Testis (tissue), 3 donors: ENCODE results near the gene SLC4A3. TPM values are rescaled to one million over a fixed set of nuclear protein-coding genes. Genes with fewer than 3 reads are reported as not detected.

Experiments used
- DNase-seq: peaks from one replicate; pipeline ENCODE4 v3.0.0-alpha.2; 2019
- H3K27ac ChIP-seq, 2 donors: fragments of 200-600 bp; sonication (generic); one replicate each; pipeline ENCODE4 v1.5.1; 2019
- H3K27me3 ChIP-seq: fragments of 200-600 bp; sonication (generic); one replicate; pipeline ENCODE4 v1.5.1; 2019
- H3K36me3 ChIP-seq: fragments of 200-600 bp; sonication (generic); one replicate; pipeline ENCODE4 v1.5.1; 2017; ENCODE audit warnings: low read depth; ENCODE audit errors: missing control alignments
- H3K4me1 ChIP-seq: fragments of 200-600 bp; sonication (generic); one replicate; pipeline ENCODE4 v1.5.1; 2019
- H3K4me3 ChIP-seq, 2 donors: fragments of 200-600 bp; sonication (generic); one replicate each; pipeline ENCODE4 v1.5.1; 2017 to 2019
- H3K9me3 ChIP-seq: fragments of 200-600 bp; sonication (generic); one replicate; pipeline ENCODE4 v1.5.1; 2017
- POLR2A ChIP-seq: fragments of 450-650 bp; IDR thresholded peaks from one replicate; pipeline ENCODE4 v1.6.1; 2017; ENCODE audit warnings: antibody characterized with exemption, mild to moderate bottlenecking, moderate library complexity
- WGBS, 2 donors: methylation state at CpG; one replicate each; pipeline ENCODE4 v1.1.5; 2018; 5-methylcytosine and 5-hydroxymethylcytosine counted together
- intact Hi-C: fragments of 100-400 bp; cut with DNase I; formaldehyde crosslinking; loops from one replicate; pipeline ENCODE4 v1.15.1; 2023; ENCODE audit warnings: low total_unique reads
- polyA plus RNA-seq: library from polyadenylated mRNA; stranded (reverse); fragments of 350-450 nt; fragmentation: Illumina TruSeq; extraction: RNeasy Lipid Tissue Mini Kit (QIAGEN cat#74804); gene quantifications from one replicate; pipeline ENCODE4 v1.2.3, GENCODE V29; 2014; ENCODE audit warnings: low read depth, low replicate concordance; ENCODE audit not compliant: insufficient read depth
- total RNA-seq, 2 donors: library from RNA; depleted of rRNA; stranded (reverse); fragments of >200 nt; gene quantifications; one replicate each; pipeline ENCODE4 v1.2.3, GENCODE V29; 2016
- TF ChIP-seq, protein P1 (sequence below), 3 experiments: fragments of 450-650 bp in 2 of 3; fragments of 200-600 bp in 1 of 3; sonication (generic) in 1 of 3; IDR thresholded peaks; one replicate each; pipeline ENCODE4 v1.5.1; 2016 to 2019; ENCODE audit warnings: antibody characterized with exemption in 3 of 3, mild to moderate bottlenecking in 2 of 3, moderate library complexity in 1 of 3

The SLC4A3 gene
- total and polyA plus RNA-seq, 3 donors from 2014 or later = 15.1 to 44.3 (median 31.3) TPM

DNA sequence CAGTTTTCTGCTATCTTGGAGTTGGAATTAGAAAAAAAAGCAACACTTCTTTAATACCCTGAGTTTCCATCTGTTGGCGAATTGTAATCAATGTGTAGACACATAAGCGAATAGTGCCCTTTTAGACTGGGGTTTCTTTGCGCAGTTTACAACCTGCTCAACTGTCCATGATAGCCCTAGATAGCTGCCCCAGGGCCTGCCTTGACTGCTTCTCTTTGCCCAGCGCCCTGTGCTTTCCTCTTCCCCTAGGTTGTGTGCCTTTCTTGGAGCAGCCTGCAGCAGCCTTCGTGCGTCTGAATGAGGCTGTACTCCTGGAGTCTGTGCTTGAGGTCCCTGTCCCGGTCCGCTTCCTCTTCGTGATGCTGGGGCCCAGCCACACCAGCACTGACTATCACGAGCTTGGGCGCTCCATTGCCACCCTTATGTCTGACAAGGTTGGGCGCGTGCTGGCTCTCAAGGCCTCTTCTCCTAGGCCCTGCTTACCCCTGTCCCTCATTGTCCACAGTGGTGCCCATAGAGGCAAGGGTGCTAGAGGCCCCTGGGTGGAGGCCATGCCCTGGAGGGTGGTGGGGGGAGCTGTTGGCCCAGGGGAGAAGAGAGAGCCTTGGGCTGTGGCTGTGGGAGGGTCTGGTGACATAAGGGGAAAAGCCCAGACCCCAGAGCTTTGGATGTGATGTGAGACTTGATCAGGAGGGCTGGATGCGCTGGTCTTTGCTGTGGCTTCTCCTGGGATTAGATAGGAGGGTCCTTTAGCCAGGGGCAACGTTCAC, 6.9 kb downstream of the SLC4A3 start:
- H3K27me3 ChIP-seq = no peaks in the 10 kb centered on the region
- no peaks in the 10 kb centered on the region for H3K36me3 ChIP-seq
- H3K9me3 ChIP-seq = no peaks in the 10 kb centered on the region
- no peak overlapping the region for H3K27ac ChIP-seq
- H3K4me3 ChIP-seq = no peak overlapping the region
- peaks cover 20% of the 10 kb centered on the region for H3K4me1 ChIP-seq
- WGBS, 2 donors = 84 to 92% methylated on average over 13 to 15 of the region's 15 CpGs
- DNase-seq = no peak
- TF ChIP-seq, protein P1, sequence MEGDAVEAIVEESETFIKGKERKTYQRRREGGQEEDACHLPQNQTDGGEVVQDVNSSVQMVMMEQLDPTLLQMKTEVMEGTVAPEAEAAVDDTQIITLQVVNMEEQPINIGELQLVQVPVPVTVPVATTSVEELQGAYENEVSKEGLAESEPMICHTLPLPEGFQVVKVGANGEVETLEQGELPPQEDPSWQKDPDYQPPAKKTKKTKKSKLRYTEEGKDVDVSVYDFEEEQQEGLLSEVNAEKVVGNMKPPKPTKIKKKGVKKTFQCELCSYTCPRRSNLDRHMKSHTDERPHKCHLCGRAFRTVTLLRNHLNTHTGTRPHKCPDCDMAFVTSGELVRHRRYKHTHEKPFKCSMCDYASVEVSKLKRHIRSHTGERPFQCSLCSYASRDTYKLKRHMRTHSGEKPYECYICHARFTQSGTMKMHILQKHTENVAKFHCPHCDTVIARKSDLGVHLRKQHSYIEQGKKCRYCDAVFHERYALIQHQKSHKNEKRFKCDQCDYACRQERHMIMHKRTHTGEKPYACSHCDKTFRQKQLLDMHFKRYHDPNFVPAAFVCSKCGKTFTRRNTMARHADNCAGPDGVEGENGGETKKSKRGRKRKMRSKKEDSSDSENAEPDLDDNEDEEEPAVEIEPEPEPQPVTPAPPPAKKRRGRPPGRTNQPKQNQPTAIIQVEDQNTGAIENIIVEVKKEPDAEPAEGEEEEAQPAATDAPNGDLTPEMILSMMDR (IDR thresholded peaks at IDR 0.05) = no peak
- TF ChIP-seq POLR2A = no peak
- intact Hi-C loops = no loop called here

DNA sequence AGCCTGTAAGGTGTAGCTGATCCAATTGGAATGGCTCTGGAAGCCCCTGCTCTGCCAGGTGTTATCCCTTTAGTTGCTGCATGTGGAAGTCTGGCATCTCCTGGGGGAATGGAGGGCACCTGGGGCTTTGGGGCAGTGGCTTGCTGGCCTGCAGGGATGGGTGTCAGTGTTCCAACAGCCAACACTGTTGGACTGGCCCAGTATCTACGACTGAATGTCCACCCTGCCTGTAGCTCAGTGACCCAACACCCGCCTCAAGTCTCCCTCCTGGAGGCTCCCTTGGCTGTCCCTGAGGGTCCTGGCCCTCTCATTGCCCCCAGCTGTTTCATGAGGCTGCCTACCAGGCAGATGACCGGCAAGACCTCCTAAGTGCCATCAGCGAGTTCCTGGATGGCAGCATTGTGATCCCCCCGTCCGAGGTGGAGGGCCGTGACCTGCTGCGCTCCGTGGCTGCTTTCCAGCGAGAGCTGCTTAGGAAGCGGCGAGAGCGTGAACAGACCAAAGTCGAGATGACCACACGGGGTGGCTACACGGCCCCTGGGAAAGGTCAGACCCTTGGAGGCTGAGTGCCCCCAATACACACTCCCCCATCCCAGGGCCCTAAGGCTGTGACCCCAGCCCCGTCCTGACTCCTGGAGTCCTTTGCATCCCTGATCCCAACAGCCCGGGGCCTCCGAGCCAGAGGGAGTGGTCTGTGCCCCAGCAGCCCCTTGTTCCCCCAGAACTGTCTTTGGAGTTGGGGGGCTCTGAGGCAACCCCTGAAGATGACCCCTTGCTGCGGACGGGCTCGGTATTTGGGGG, 7.7 kb downstream of the SLC4A3 start:
- no peaks in the 10 kb centered on the region for H3K27me3 ChIP-seq
- TF ChIP-seq, protein P1 (IDR thresholded peaks at IDR 0.05) = no peak
- TF ChIP-seq POLR2A = no peak
- H3K27ac ChIP-seq = no peak overlapping the region
- peaks cover 15% of the 10 kb centered on the region for H3K4me1 ChIP-seq
- WGBS, 2 donors = 82 to 83% methylated on average over 12 to 22 of the region's 22 CpGs
- H3K4me3 ChIP-seq = no peak overlapping the region
- no peaks in the 10 kb centered on the region for H3K36me3 ChIP-seq
- no peak for DNase-seq
- H3K9me3 ChIP-seq = no peaks in the 10 kb centered on the region
- intact Hi-C loops = loop anchor here (5.0 kb wide), 1 partner anchor 93 kb away; the partner anchor contains the start of genes CHPF and TMEM198

DNA sequence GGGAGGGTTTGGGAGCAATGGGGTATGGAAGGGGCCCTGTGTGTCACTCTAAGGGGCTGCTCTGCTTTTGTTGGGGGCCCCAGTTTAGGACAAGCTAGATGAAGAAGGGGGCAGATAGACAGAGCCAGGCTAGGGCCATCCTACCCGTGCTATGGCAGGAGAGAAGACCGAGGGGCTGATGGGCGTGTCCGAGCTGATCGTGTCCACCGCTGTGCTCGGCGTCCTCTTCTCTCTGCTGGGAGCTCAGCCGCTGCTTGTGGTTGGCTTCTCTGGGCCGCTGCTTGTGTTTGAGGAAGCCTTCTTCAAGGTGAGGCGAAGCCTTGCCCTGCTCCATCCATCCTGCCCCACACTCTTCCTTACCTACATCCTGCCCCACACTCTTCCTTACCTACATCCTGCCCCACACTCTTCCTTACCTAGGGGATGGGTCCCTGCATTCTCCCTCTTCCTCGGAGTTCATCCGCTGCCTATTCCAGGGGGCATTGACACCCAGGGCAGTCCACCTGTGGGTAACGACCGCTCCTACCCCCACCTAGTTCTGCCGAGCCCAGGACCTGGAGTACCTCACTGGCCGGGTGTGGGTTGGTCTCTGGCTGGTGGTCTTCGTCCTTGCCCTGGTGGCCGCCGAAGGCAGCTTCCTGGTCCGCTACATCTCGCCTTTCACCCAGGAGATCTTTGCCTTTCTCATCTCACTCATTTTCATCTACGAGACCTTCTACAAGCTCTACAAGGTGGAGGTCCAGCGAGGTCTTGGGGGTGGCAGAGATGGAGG, 8.9 kb downstream of the SLC4A3 start:
- Histone ChIP-seq H3K36me3 (no peaks in the 10 kb centered on the region), H3K4me3 (no peak overlapping the region), H3K9me3 (no peaks in the 10 kb centered on the region), H3K27ac (no peak overlapping the region), H3K4me1 (peaks cover 8% of the 10 kb centered on the region), H3K27me3 (no peaks in the 10 kb centered on the region)
- DNase-seq = no peak
- intact Hi-C loops = loop anchor here (5.0 kb wide), 1 partner anchor 94 kb away; the partner anchor contains the start of genes CHPF and TMEM198
- WGBS, 2 donors = 86 to 88% methylated on average over 24 of the region's 24 CpGs
- TF ChIP-seq, protein P1 (IDR thresholded peaks at IDR 0.05) = no peak
- no peak for TF ChIP-seq POLR2A

DNA sequence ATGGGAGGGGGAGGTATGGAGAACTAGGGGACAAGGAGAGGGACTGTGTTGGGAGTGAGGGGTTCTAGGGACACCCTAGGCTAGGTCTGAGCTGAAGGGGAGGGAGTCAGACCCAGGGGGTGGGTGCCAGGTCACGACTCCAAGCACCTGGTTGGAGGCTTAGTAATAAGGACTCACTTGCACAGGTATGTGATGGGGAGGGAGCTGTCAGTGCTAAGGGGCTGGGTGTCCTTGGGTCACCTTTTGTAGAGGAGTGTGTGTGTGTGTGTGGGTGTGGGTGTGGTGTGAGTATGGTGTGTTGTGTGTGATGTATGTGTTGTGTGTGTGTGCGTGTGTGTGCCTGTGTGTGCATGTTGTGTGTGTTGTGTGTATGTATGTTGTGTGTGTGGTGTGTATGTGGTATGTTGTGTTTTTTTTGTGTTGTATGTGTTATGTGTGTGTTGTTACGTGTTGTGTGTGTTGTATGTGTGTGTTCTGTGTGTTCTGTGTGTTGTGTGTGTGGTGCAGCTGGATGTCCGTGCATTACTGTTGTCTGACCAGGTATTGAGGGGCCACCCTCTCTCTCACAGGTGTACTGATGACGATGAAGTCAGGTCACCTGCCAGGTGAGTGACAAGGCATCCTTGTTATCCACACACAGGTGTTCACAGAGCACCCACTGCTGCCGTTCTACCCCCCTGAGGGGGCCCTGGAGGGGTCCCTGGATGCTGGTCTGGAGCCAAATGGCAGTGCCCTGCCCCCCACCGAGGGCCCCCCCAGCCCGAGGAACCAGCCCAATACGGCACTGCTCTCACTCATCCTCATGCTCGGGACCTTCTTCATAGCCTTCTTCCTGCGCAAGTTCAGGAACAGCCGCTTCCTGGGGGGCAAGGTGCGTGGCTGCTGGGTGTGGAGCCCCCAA, 9.8 kb downstream of the SLC4A3 start:
- Histone ChIP-seq H3K36me3 (no peaks in the 10 kb centered on the region), H3K4me3 (no peak overlapping the region), H3K9me3 (no peaks in the 10 kb centered on the region), H3K27ac (no peak overlapping the region), H3K4me1 (peaks cover 15% of the 10 kb centered on the region), H3K27me3 (no peaks in the 10 kb centered on the region)
- no peak for DNase-seq
- TF ChIP-seq POLR2A = no peak
- TF ChIP-seq, protein P1 (IDR thresholded peaks at IDR 0.05) = no peak
- 85 to 86% methylated on average over 9 to 13 of the region's 13 CpGs for WGBS, 2 donors
- intact Hi-C loops = loop anchor here (5.0 kb wide), 1 partner anchor 95 kb away; the partner anchor contains the start of genes CHPF and TMEM198
